ENCODE measurements around the gene UGGT2.

- TF ChIP-seq EZH2 (IDR thresholded peaks at IDR 0.05; ENCODE audit: borderline replicate concordance, insufficient read depth, low read depth, low read length, poor library complexity, severe bottlenecking) (no peak), CTCF (IDR thresholded peaks at IDR 0.05) (no peak)
Observed at GRCh38 chr13:95809429-95809828, 243.8 kb downstream of the UGGT2 start.
